Testis (tissue), 2 donors: Measurements from ENCODE around the gene RASGRP3.

ENCODE experiments used
- CTCF ChIP-seq, 3 experiments: fragments of 450-650 bp in 2 of 3; fragments of 200-600 bp in 1 of 3; sonication (generic) in 1 of 3; IDR thresholded peaks; one replicate each; pipeline ENCODE4 v1.5.1; 2016 to 2019; ENCODE audit warnings: antibody characterized with exemption in 3 of 3, mild to moderate bottlenecking in 2 of 3, moderate library complexity in 1 of 3
- POLR2A ChIP-seq: fragments of 450-650 bp; IDR thresholded peaks from one replicate; pipeline ENCODE4 v1.6.1; 2017; ENCODE audit warnings: antibody characterized with exemption, mild to moderate bottlenecking, moderate library complexity

- TF ChIP-seq CTCF (IDR thresholded peaks at IDR 0.05) (no peak), POLR2A (no peak)
Observed at GRCh38 chr2:33518929-33519328, 42.5 kb downstream of the RASGRP3 start.
